Stimulated activated naive CD8-positive, alpha-beta T cell treated with anti-CD3 and anti-CD28 coated beads, Interleukin-15, Interleukin-2, amounts not matched to agents 100 ng/mL and 50 ng/mL, for 24 hours (primary cell): ENCODE measurements around the gene COL1A1.

Experiments used
- H3K27ac Mint-ChIP-seq: one replicate; pipeline ENCODE4 v1.8.0; 2021; ENCODE audit warnings: mild to moderate bottlenecking, mixed read lengths
- H3K27me3 Mint-ChIP-seq: one replicate; pipeline ENCODE4 v1.8.0; 2021; ENCODE audit warnings: mixed read lengths
- H3K36me3 Mint-ChIP-seq: one replicate; pipeline ENCODE4 v1.8.0; 2021; ENCODE audit warnings: low read depth, mixed read lengths
- H3K4me1 Mint-ChIP-seq: one replicate; pipeline ENCODE4 v1.8.0; 2021; ENCODE audit warnings: low read depth, mixed read lengths
- H3K4me3 Mint-ChIP-seq: one replicate; pipeline ENCODE4 v1.8.0; 2021; ENCODE audit warnings: mild to moderate bottlenecking, mixed read lengths
- H3K9me3 Mint-ChIP-seq: one replicate; pipeline ENCODE4 v1.8.0; 2021; ENCODE audit warnings: mixed read lengths

COL1A1 gene

GRCh38 chr17:50145532-50146229 lies 55.8 kb downstream of the COL1A1 start:
- Mint-ChIP-seq H3K27me3 (no peaks in the 10 kb centered on the region), H3K4me1 (peaks cover 70% of the 10 kb centered on the region), H3K9me3 (no peaks in the 10 kb centered on the region), H3K36me3 (peaks cover 49% of the 10 kb centered on the region), H3K4me3 (peak overlapping the region; percentile 94), H3K27ac (peak overlapping the region; percentile 59)

- Mint-ChIP-seq H3K27me3 (no peaks in the 10 kb centered on the region), H3K9me3 (no peaks in the 10 kb centered on the region), H3K27ac (peak overlapping the region; percentile 62), H3K4me3 (peak overlapping the region; percentile 94), H3K4me1 (peaks cover 77% of the 10 kb centered on the region), H3K36me3 (peaks cover 55% of the 10 kb centered on the region)
Measured at GRCh38 chr17:50144845-50145531, 56.4 kb downstream of the COL1A1 start.

- H3K27me3 Mint-ChIP-seq, result no peaks in the 10 kb centered on the region
- peak overlapping the region; percentile 62 for H3K27ac Mint-ChIP-seq
- H3K36me3 Mint-ChIP-seq, result peaks cover 62% of the 10 kb centered on the region
- H3K4me3 Mint-ChIP-seq, result no peak overlapping the region
- peaks cover 83% of the 10 kb centered on the region for H3K4me1 Mint-ChIP-seq
- no peaks in the 10 kb centered on the region for H3K9me3 Mint-ChIP-seq
Measured at GRCh38 chr17:50144355-50144754, 57.1 kb downstream of the COL1A1 start.

GRCh38 chr17:50143461-50144176 lies 57.8 kb downstream of the COL1A1 start:
- H3K9me3 Mint-ChIP-seq, result no peaks in the 10 kb centered on the region
- H3K4me1 Mint-ChIP-seq, result peaks cover 83% of the 10 kb centered on the region
- no peak overlapping the region for H3K27ac Mint-ChIP-seq
- H3K4me3 Mint-ChIP-seq, result no peak overlapping the region
- H3K36me3 Mint-ChIP-seq, result peaks cover 69% of the 10 kb centered on the region
- no peaks in the 10 kb centered on the region for H3K27me3 Mint-ChIP-seq

- H3K27ac Mint-ChIP-seq, result peak overlapping the region; percentile 68
- no peaks in the 10 kb centered on the region for H3K27me3 Mint-ChIP-seq
- H3K4me1 Mint-ChIP-seq, result peaks cover 72% of the 10 kb centered on the region
- no peaks in the 10 kb centered on the region for H3K9me3 Mint-ChIP-seq
- H3K36me3 Mint-ChIP-seq, result peaks cover 77% of the 10 kb centered on the region
- peak overlapping the region; percentile 39 for H3K4me3 Mint-ChIP-seq
Measured at GRCh38 chr17:50141745-50142110, 59.7 kb downstream of the COL1A1 start.

- Mint-ChIP-seq H3K9me3 (no peaks in the 10 kb centered on the region), H3K4me1 (peaks cover 66% of the 10 kb centered on the region), H3K27ac (peak overlapping the region; percentile 68), H3K36me3 (peaks cover 80% of the 10 kb centered on the region), H3K27me3 (no peaks in the 10 kb centered on the region), H3K4me3 (no peak overlapping the region)
Measured at GRCh38 chr17:50141026-50141744, 60.2 kb downstream of the COL1A1 start.

- peak overlapping the region; percentile 32 for H3K4me3 Mint-ChIP-seq
- no peak overlapping the region for H3K27ac Mint-ChIP-seq
- no peaks in the 10 kb centered on the region for H3K9me3 Mint-ChIP-seq
- H3K27me3 Mint-ChIP-seq, result no peaks in the 10 kb centered on the region
- H3K4me1 Mint-ChIP-seq, result peaks cover 56% of the 10 kb centered on the region
- peaks cover 84% of the 10 kb centered on the region for H3K36me3 Mint-ChIP-seq
Measured at GRCh38 chr17:50139950-50140885, 61.2 kb downstream of the COL1A1 start.

GRCh38 chr17:50139185-50139783 lies 62.1 kb downstream of the COL1A1 start:
- Mint-ChIP-seq H3K4me3 (no peak overlapping the region), H3K27ac (no peak overlapping the region), H3K36me3 (peaks cover 77% of the 10 kb centered on the region), H3K27me3 (no peaks in the 10 kb centered on the region), H3K4me1 (peaks cover 47% of the 10 kb centered on the region), H3K9me3 (no peaks in the 10 kb centered on the region)

- H3K36me3 Mint-ChIP-seq, result peaks cover 66% of the 10 kb centered on the region
- no peak overlapping the region for H3K4me3 Mint-ChIP-seq
- peaks cover 32% of the 10 kb centered on the region for H3K4me1 Mint-ChIP-seq
- no peak overlapping the region for H3K27ac Mint-ChIP-seq
- H3K9me3 Mint-ChIP-seq, result no peaks in the 10 kb centered on the region
- no peaks in the 10 kb centered on the region for H3K27me3 Mint-ChIP-seq
Measured at GRCh38 chr17:50137042-50137441, 64.4 kb downstream of the COL1A1 start.

GRCh38 chr17:50136096-50136687 lies 65.2 kb downstream of the COL1A1 start:
- Mint-ChIP-seq H3K27me3 (no peaks in the 10 kb centered on the region), H3K27ac (no peak overlapping the region), H3K4me3 (no peak overlapping the region), H3K9me3 (no peaks in the 10 kb centered on the region), H3K4me1 (peaks cover 32% of the 10 kb centered on the region), H3K36me3 (peaks cover 57% of the 10 kb centered on the region)

GRCh38 chr17:50135316-50136095 lies 65.9 kb downstream of the COL1A1 start:
- no peak overlapping the region for H3K27ac Mint-ChIP-seq
- H3K36me3 Mint-ChIP-seq, result peaks cover 51% of the 10 kb centered on the region
- H3K4me3 Mint-ChIP-seq, result no peak overlapping the region
- no peaks in the 10 kb centered on the region for H3K9me3 Mint-ChIP-seq
- H3K4me1 Mint-ChIP-seq, result peaks cover 32% of the 10 kb centered on the region
- H3K27me3 Mint-ChIP-seq, result no peaks in the 10 kb centered on the region

- peaks cover 23% of the 10 kb centered on the region for H3K4me1 Mint-ChIP-seq
- no peaks in the 10 kb centered on the region for H3K27me3 Mint-ChIP-seq
- H3K27ac Mint-ChIP-seq, result no peak overlapping the region
- H3K4me3 Mint-ChIP-seq, result no peak overlapping the region
- H3K9me3 Mint-ChIP-seq, result no peaks in the 10 kb centered on the region
- H3K36me3 Mint-ChIP-seq, result peaks cover 41% of the 10 kb centered on the region
Measured at GRCh38 chr17:50134206-50135110, 67.0 kb downstream of the COL1A1 start.
